Spleen (tissue), 11 donors: Measurements from ENCODE around the gene NPHP4. TPM values are rescaled to one million over a fixed set of nuclear protein-coding genes. Genes with fewer than 3 reads are reported as not detected.

Source experiments
- DNase-seq: peaks from one replicate; pipeline ENCODE4 v3.0.0-alpha.2; 2020
- H3K27ac ChIP-seq, 8 donors: fragments of 200-600 bp; sonication (generic) in 7 of 8; 1 replicate in 4 of 8; 2 replicates in 4 of 8; pipeline versions ENCODE4 v1.5.0 to v1.8.0; 2016 to 2021; ENCODE audit warnings: inconsistent platforms in 4 of 8, mild to moderate bottlenecking in 4 of 8, moderate library complexity in 1 of 8
- H3K27me3 ChIP-seq, 7 donors: fragments of 200-600 bp; sonication (generic) in 6 of 7; replicated peaks in 1 of 7; 1 replicate in 4 of 7; 2 replicates in 3 of 7; pipeline versions ENCODE4 v1.5.0 to v1.8.0; 2016 to 2021; ENCODE audit warnings: inconsistent platforms in 3 of 7, mild to moderate bottlenecking in 1 of 7
- H3K36me3 ChIP-seq, 6 donors: fragments of 200-600 bp; sonication (generic) in 5 of 6; 1 replicate in 4 of 6; 2 replicates in 2 of 6; pipeline versions ENCODE4 v1.5.0 to v1.8.0; 2016 to 2021; ENCODE audit warnings: inconsistent platforms in 2 of 6
- H3K4me1 ChIP-seq, 6 donors: fragments of 200-600 bp; sonication (generic) in 5 of 6; 1 replicate in 3 of 6; 2 replicates in 3 of 6; pipeline versions ENCODE4 v1.5.0 to v1.8.0; 2016 to 2021; ENCODE audit warnings: inconsistent platforms in 3 of 6
- H3K4me3 ChIP-seq, 8 donors: fragments of 200-600 bp; sonication (generic) in 7 of 8; 1 replicate in 4 of 8; 2 replicates in 4 of 8; pipeline versions ENCODE4 v1.5.0 to v1.8.0; 2016 to 2021; ENCODE audit warnings: inconsistent platforms in 4 of 8, mild to moderate bottlenecking in 4 of 8, moderate library complexity in 2 of 8
- H3K9me3 ChIP-seq, 8 donors: fragments of 200-600 bp; sonication (generic) in 7 of 8; 1 replicate in 4 of 8; 2 replicates in 4 of 8; pipeline versions ENCODE4 v1.5.0 to v1.8.0; 2016 to 2021; ENCODE audit warnings: inconsistent platforms in 4 of 8
- POLR2A ChIP-seq, 3 donors: fragments of 450-650 bp; IDR thresholded peaks; one replicate each; pipeline ENCODE4 v1.5.1; 2017; ENCODE audit warnings: antibody characterized with exemption in 3 of 3, mild to moderate bottlenecking in 1 of 3
- POLR2AphosphoS5 ChIP-seq, 3 donors: sonication (generic); formaldehyde crosslinking; IDR thresholded peaks; one replicate each; pipeline ENCODE4 v1.5.1; 2017; ENCODE audit warnings: antibody characterized with exemption in 3 of 3
- WGBS, 5 donors: extraction: QIAGEN DNeasy Blood & Tissue Kit in 3 of 5; methylation state at CpG; one replicate each; pipeline versions ENCODE4 v1.1.5 to v1.1.7; 2013 to 2018; 5-methylcytosine and 5-hydroxymethylcytosine counted together
- intact Hi-C: fragments of 100-400 bp; cut with DNase I; formaldehyde crosslinking; loops from one replicate; pipeline ENCODE4 v1.15.0; 2023; ENCODE audit warnings: low total_unique reads
- polyA plus RNA-seq, 3 donors: library from polyadenylated mRNA; stranded (reverse); fragments of 200-250 nt; gene quantifications; one replicate each; pipeline ENCODE4 v1.2.1, GENCODE V29; 2013
- total RNA-seq, 7 donors: library from RNA; depleted of rRNA in 3 of 7; stranded (reverse); fragments of >200 nt in 3 of 7; fragmentation: NEBNext Ultra II Directional in 4 of 7; extraction: Animal tissue kit (Norgen Biotek cat#: 25700) in 4 of 7; gene quantifications; one replicate each; pipeline versions ENCODE4 v1.1.0 to v1.2.1, GENCODE V29; 2016 to 2021
- TF ChIP-seq, protein P1 (sequence below), 11 experiments: fragments of 200-600 bp in 7 of 11; fragments of 450-650 bp in 4 of 11; sonication (generic) in 4 of 11; IDR thresholded peaks in 8 of 11; conservative IDR thresholded peaks in 3 of 11; 1 replicate in 7 of 11; 2 replicates in 4 of 11; pipeline versions ENCODE4 v1.4.0 to v1.8.0; 2016 to 2021; ENCODE audit warnings: antibody characterized with exemption in 11 of 11, inconsistent platforms in 4 of 11, mild to moderate bottlenecking in 1 of 11
- donor health status: healthy with polysubstance abuse.
- donor health status: DM: no; HTN: no; CAD: no; lungs with moderate emphysema.
- donor health status: DM: no; HTN: no; CAD: no.
- donor health status: Bipolar disorder and iron deficiency.
- donor health status: healthy.
- donor health status: DM: no; HTN: no; CAD: no.
- donor health status: DM: yes; HTN: yes; CAD: no.

The NPHP4 gene
- total and polyA plus RNA-seq, 10 donors = 1.2 to 17.5 (median 9.4) TPM

DNA sequence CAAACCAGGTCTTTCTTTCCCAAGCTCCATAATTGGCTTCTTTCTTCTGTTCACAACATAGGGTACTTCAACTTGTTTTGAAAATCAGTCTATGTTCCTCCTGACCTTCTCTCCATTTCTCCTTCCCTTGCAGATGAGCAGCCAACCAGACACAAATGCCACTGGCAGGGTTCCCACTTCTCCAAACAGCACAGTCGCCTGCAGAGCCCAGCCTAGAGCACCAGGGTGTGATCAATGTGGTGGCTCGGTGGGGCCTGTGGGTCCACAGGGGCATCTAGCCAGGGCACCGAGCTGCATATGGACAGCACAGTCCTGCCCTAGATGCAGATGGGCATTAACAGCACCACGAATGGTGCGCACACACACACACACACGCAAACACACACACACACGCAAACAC lies 112.8 kb downstream of the NPHP4 start:
- no peaks in the 10 kb centered on the region for H3K27me3 ChIP-seq
- H3K36me3 ChIP-seq = peaks cover 0 to 95% (median 8%) of the 10 kb centered on the region in 6 donors
- TF ChIP-seq, protein P1, sequence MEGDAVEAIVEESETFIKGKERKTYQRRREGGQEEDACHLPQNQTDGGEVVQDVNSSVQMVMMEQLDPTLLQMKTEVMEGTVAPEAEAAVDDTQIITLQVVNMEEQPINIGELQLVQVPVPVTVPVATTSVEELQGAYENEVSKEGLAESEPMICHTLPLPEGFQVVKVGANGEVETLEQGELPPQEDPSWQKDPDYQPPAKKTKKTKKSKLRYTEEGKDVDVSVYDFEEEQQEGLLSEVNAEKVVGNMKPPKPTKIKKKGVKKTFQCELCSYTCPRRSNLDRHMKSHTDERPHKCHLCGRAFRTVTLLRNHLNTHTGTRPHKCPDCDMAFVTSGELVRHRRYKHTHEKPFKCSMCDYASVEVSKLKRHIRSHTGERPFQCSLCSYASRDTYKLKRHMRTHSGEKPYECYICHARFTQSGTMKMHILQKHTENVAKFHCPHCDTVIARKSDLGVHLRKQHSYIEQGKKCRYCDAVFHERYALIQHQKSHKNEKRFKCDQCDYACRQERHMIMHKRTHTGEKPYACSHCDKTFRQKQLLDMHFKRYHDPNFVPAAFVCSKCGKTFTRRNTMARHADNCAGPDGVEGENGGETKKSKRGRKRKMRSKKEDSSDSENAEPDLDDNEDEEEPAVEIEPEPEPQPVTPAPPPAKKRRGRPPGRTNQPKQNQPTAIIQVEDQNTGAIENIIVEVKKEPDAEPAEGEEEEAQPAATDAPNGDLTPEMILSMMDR (IDR thresholded peaks at IDR 0.05 in 8 of 11, conservative IDR thresholded peaks at IDR 0.05 in 3 of 11) = no peak
- TF ChIP-seq POLR2A (IDR thresholded peaks at IDR 0.05) = no peak
- TF ChIP-seq POLR2AphosphoS5 (IDR thresholded peaks at IDR 0.05) = no peak
- 77 to 88% (median 83%) methylated on average over 7 of the region's 7 CpGs for WGBS, 5 donors
- H3K27ac ChIP-seq = no peak overlapping the region
- intact Hi-C loops = no loop called here
- H3K4me1 ChIP-seq = no peaks in the 10 kb centered on the region
- no peak for DNase-seq
- no peak overlapping the region for H3K4me3 ChIP-seq
- H3K9me3 ChIP-seq = peaks cover 0 to 14% (median 0%) of the 10 kb centered on the region in 8 donors

DNA sequence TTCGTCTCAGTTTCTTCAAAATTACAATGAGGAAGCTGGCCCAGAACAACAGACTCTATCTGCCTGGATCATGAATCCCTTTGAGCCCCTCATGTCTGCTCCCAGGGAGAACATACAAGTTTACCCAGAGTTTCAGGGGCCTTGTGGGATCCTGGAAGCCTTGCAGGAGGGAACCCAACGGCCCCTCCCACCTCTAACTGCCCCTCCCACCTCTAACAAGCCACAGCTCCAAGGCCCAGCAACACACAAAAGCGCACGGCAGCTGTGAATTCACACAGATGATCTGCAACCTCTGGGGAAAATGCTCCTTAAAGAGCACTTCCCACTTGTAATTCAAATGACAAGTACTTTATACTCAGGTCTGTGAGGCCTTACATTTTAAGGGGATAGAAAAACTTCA lies 113.3 kb downstream of the NPHP4 start:
- Histone ChIP-seq H3K27me3 (no peaks in the 10 kb centered on the region), H3K4me3 (no peak overlapping the region), H3K4me1 (no peaks in the 10 kb centered on the region), H3K27ac (no peak overlapping the region), H3K36me3 (peaks cover 0 to 98% (median 11%) of the 10 kb centered on the region in 6 donors), H3K9me3 (peaks cover 0 to 14% (median 0%) of the 10 kb centered on the region in 8 donors)
- DNase-seq = no peak
- WGBS, 5 donors = 73 to 88% (median 81%) methylated on average over 4 of the region's 4 CpGs
- intact Hi-C loops = no loop called here
- TF ChIP-seq POLR2A (IDR thresholded peaks at IDR 0.05) = no peak
- TF ChIP-seq, protein P1 (IDR thresholded peaks at IDR 0.05 in 8 of 11, conservative IDR thresholded peaks at IDR 0.05 in 3 of 11) = no peak
- TF ChIP-seq POLR2AphosphoS5 (IDR thresholded peaks at IDR 0.05) = no peak

DNA sequence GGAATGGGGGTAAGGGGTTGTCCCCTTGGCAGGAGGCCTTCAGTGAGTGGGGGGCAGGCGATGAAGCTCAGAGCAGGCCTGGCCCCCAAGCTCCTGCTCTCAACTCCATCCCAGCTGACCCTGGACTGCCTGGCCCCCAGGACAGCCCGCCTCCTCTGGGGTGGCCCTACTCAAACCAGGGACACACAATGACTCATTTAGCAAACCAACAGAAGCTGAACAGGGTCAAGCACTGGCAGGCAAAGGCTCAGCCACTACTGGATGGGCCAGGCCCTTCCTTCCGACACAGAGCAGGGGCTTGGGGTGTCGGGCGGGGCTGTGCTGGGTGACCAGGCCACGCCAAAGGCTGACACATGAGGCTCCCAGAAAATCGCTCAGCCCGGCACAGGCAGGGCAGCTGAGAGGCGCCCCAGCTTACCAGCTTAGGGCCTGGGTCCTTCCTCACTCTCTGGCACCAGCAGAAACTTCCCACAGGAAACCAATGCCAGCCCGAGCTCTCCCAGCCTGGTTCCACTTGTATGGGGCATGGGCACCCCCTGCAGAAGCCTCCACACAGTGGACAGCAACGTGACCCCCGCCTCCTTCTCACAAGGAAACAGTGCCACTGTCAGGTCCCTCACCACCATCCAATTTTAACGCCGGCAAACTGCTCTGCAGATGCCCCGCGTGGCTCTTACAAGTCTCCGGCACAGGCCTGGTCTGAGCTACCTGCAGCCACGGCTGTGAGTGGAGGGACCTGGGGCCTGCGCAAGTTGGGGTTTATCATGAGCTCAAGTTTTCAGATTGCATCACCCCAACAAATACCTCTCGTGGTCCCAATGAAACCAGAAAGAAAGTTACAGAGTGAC lies 114.3 kb downstream of the NPHP4 start:
- H3K36me3 ChIP-seq = peaks cover 0 to 98% (median 15%) of the 10 kb centered on the region in 6 donors
- peaks cover 0 to 14% (median 0%) of the 10 kb centered on the region in 8 donors for H3K9me3 ChIP-seq
- no peak for DNase-seq
- no peak overlapping the region for H3K4me3 ChIP-seq
- intact Hi-C loops = no loop called here
- no peaks in the 10 kb centered on the region for H3K27me3 ChIP-seq
- no peak overlapping the region for H3K27ac ChIP-seq
- H3K4me1 ChIP-seq = no peaks in the 10 kb centered on the region
- WGBS, 5 donors = 91 to 97% (median 94%) methylated on average over 13 to 20 of the region's 20 CpGs
- no peak for TF ChIP-seq POLR2AphosphoS5 (IDR thresholded peaks at IDR 0.05)
- no peak for TF ChIP-seq POLR2A (IDR thresholded peaks at IDR 0.05)
- TF ChIP-seq, protein P1 (IDR thresholded peaks at IDR 0.05 in 8 of 11, conservative IDR thresholded peaks at IDR 0.05 in 3 of 11) = no peak

DNA sequence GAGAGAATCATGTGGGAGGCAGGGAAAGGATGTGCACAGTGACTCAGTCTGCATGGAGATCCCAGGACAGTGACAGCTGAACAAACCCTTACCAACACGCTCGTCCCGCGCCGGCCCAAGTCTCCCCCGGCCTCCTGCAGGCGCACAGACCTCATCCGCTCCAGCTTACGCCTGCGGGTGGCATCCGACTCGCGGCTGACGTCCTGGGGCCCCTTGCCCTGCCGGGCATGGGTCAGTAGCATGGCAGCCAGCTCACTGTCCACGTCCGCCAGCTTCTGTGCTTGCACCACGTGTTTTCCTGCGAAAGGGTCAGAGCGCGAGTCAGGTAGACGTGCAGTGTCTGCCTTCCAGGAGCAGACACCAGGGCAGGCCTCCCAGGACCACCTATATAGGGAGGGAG lies 115.2 kb downstream of the NPHP4 start:
- DNase-seq = no peak
- Histone ChIP-seq H3K9me3 (peaks cover 0 to 14% (median 0%) of the 10 kb centered on the region in 8 donors), H3K36me3 (peaks cover 0 to 100% (median 17%) of the 10 kb centered on the region in 6 donors), H3K27ac (no peak overlapping the region), H3K27me3 (no peaks in the 10 kb centered on the region), H3K4me1 (no peaks in the 10 kb centered on the region), H3K4me3 (no peak overlapping the region)
- WGBS, 5 donors = 89 to 93% (median 90%) methylated on average over 22 of the region's 22 CpGs
- intact Hi-C loops = no loop called here
- TF ChIP-seq POLR2AphosphoS5 (IDR thresholded peaks at IDR 0.05) (no peak), POLR2A (IDR thresholded peaks at IDR 0.05) (no peak)
- TF ChIP-seq, protein P1 (IDR thresholded peaks at IDR 0.05 in 8 of 11, conservative IDR thresholded peaks at IDR 0.05 in 3 of 11) = no peak
